Hematopoietic multipotent progenitor cell treated with erythropoietin and hydrocortisone succinate and interleukin-3 and kit ligand, for 6 days (in vitro differentiated cells): ENCODE results near the gene PTGS1.
A peak's percentile ranks its signal among the peaks of the same experiment; 100 is the strongest.
"Not testable (repeated sequence)": the region's sequence is repeated elsewhere in the genome, so short reads cannot be mapped to it uniquely, and the experiment has no call there.

Experiments
- DNase-seq: peaks from one replicate; pipeline ENCODE4 v3.0.0-alpha.2; 2015

PTGS1 gene

GRCh38 chr9:122402403-122402871 lies 31.6 kb downstream of the PTGS1 start:
- peak; percentile 85 for DNase-seq

- DNase-seq, result no peak
These were observed 32.0 kb downstream of the PTGS1 start for GRCh38 chr9:122402874-122403273.

DNA sequence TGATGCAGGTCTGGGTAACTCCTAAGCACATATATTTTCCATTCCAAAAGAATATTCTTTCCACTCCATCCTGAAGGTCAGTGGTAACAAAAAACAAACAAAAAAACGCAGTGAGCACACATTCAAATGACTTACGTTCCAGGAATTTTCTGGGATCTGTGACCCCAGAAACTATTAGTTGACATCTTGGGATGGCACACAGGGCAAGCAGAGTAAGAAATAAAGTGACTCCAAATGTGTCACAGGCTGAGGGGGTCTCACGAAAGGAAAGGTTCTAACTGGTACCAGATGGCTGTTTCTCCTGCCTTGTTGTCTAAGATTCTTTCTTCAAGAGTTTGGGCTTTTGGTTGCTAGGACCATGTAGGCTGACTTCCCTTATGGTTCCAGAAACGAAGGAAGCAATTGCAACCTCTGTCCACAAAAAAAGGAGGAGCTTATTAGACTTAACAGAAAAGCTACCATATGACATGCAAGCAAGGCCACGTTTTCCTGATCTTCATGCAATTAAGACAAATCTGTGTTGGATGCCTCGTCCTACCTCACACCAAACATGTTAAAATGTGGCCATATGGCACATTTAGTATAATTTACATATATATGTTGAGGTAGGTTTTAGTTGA lies 32.7 kb downstream of the PTGS1 start:
- DNase-seq, result no peak

DNA sequence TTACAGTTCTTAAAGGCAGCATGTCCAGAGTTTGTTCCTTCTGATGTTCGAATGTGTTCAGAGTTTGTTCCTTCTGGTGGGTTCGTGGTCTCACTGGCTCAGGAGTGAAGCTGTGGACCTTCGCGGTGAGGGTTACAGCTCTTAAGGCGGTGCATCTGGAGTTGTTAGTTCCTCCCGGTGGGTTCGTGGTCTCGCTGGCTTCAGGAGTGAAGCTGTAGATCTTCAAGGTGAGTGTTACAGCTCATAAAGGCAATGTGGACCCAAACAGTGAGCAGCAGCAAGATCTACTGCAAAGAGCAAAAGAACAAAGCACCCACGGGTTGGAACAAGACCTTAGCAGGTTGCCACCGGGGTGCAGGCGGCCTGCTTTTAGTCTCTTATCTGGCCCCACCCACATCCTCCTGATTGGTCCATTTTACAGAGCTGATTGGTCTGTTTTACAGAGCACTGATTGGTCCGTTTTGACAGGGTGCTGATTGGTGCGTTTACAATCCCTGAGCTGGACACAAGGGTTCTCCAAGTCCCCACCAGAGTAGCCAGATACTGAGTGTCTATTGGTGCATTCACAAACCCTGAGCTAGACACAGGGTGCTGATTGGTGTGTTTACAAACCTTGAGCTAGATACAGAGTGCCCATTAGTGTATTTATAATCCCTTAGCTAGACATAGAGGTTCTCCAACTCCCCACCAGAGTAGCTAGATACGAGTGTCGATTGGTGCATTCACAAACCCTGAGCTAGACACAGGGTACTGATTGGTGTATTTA lies 34.7 kb downstream of the PTGS1 start:
- DNase-seq, result not testable (repeated sequence)

- DNase-seq, result no peak
These were observed 35.5 kb downstream of the PTGS1 start for GRCh38 chr9:122406070-122406890.

DNA sequence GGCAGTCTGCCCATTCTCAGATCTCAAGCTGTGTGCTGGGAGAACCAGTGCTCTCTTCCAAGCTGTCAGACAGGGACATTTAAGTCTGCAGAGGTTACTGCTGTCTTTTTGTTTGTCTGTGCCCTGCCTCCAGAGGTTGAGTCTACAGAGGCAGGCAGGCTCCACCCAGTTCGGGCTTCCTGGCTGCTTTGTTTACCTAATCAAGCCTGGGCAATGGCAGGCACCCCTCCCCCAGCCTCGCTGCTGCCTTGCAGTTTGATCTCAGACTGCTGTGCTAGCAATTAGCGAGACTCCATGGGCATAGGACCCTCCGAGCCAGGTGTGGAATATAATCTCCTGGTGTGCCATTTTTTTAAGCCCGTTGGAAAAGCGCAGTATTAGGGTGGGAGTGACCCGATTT lies 43.3 kb downstream of the PTGS1 start:
- DNase-seq, result not testable (repeated sequence)

GRCh38 chr9:122418016-122418415 lies 47.2 kb downstream of the PTGS1 start:
- no peak for DNase-seq

DNA sequence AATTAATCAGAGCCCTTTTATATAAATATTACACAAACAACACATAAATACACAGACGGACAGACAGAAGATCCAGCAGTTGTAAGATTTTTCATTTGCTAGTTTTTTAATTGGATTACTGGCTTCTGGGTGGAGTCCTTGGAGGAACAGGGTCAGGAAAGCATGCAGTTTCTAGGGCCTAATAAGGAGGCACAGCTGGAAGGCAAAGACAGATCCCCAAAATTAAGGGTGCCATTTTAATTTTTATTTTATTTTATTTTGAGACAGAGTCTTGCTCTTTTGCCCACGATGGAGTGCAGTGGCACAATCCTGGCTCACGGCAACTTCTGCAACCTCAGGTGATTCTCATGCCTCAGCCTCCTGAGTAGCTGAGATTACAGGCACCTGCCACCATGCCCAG lies 49.5 kb downstream of the PTGS1 start:
- DNase-seq, result no peak

DNA sequence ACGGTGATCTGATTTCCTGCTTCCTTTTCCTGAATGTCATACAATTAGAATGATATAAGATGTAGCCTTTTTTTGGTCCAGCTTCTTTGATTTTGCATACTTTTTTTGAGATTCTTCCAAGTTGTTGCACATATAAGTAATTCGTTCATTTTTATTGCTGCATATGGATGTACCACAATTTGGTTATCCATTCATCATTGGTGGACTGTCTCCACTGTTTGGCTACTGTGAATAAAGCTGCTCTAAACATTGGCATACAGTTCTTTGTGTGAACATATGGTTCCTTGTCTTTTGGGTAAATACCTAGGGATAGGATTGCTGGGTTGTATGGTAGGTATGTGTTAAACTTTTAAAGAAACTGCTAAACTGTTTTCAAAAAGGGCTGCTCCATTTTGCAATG lies 54.3 kb downstream of the PTGS1 start:
- no peak for DNase-seq

- DNase-seq, result no peak
These were observed 55.9 kb downstream of the PTGS1 start for GRCh38 chr9:122426723-122427122.

DNA sequence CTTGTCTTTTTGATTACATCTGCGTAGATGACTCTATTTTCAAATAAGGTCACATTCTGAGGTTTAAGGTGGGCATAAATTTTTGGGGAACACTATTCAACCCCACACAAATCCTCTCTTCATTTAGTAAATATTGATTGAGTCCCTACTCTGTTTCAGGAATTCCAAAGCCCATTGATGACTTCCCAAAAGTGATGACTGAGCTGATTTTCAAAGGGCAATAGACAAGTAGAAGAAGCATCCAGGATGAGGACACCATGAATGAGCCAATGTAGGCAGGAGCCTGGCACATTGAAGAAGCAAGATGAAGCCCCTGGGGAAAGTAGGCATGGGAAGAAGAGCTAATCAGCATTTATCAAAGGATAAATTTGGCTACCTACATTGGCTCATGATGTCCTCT lies 71.7 kb downstream of the PTGS1 start:
- no peak for DNase-seq

DNA sequence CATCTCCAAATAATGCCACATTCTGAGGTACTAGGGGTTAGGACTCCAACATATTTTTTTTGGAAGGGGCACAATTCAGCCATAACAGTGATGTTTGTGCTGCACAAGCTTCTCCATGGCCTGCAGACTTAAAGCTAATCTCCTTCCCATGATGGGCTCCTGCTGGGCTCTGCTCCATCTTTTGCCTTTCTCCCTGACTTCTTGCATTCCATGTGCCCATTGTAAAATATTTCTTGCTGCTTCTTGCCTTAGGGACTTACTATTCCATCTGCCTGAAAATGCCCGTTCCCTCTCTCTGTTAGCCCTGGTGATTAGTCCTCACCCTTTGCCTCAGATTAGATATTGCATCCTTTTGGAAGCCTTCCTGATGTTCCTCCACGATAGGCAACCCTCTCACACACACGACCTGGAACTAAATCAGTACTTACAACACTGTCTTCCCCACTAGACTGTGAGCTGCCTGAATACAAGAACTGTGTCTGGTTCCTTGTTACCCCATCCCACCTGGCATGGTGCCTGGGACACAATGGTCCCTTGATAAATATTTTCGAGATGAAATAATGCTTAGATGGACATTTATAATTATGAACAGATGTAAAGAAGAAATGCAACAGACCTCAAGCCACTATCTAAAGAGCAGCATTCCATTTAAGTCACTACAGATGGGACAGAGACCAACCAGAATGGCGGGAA lies 73.4 kb downstream of the PTGS1 start:
- no peak for DNase-seq
